ENCODE results near the gene TP63.
"Not testable (repeated sequence)": the region's sequence is repeated elsewhere in the genome, so short reads cannot be mapped to it uniquely, and the experiment has no call there.

TP63 gene

DNA sequence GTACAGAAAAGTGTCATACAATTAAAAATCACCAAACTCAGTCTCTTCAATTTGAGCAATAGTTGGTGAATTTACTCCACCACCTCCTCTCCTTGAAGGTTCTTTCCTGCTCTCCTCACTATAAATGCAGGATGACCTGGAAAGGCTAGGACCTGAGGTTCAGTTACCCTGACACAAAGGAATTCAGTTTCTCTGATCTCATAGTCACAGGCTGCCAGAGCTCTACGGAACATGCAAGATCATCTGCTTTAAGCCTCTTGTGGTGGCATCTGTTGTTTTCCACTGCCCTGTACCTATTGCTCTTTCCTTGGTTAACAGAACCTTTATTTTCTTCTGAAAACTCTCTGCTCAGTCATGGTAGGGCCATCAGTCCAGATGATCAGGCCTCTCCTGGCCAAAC lies 4.9 kb upstream of the TP63 start:
- no peak for DNase-seq

GRCh38 chr3:189629803-189630455 lies 1.3 kb upstream of the TP63 start:
- no peak for DNase-seq

DNA sequence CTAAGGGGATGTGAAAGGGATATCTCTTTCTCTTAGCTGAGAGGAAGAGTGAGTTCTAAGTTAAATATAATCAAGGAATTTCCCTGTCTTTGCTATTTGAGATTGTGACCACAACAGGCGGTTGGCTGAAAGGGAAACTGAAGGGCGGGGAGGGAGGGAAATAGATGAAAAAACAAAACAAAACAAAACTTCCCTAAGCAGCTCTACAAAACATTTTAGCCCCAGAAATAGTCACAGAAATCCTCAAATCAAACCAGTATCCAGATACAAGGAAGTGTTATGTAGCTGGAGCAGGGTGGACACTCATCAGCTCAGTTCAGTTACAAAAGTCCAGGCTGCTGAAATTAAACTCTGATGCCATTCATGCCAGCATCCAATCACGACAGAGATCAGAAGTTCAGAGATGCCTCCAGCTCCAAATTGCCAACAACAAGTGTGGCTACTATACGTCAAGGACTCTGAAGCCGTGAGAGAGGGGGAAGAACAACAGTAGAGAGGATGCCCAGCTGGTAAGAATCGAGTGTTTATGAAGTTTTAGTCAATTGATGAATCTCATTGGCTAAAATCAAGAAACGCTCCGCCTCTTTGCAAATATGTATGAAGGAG lies 319 bp upstream of the TP63 start:
- DNase-seq = no peak

- DNase-seq = no peak
These were observed 220 bp downstream of the TP63 start for GRCh38 chr3:189631409-189631808.

DNA sequence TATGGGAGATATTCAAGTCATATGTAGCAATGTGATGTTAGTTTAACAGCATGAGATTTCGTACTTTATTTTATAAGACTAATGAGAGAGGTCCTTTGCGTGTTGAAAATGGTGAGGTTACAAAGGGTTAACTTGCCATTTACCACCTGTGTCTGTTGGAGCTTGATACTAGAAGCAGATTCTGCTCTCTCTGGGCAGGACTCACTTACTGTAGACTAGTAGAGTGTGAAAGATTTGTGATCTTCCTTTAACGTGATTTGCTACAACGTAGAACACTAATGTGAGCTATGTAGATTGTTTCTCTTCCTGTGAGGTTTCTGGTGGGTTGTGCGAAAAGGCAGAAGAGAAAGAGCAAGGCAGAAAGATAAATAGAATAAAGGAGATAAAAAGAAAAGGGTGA lies 1.1 kb downstream of the TP63 start:
- DNase-seq = no peak

- no peak for DNase-seq
These were observed 4.2 kb downstream of the TP63 start for GRCh38 chr3:189635339-189635738.

- no peak for DNase-seq
These were observed 4.9 kb downstream of the TP63 start for GRCh38 chr3:189636048-189636447.

- DNase-seq = no peak
These were observed 6.6 kb downstream of the TP63 start for GRCh38 chr3:189637750-189638149.

GRCh38 chr3:189638276-189639031 lies 7.3 kb downstream of the TP63 start:
- DNase-seq = no peak

GRCh38 chr3:189641776-189642175 lies 10.6 kb downstream of the TP63 start:
- DNase-seq = peak; percentile 31

DNA sequence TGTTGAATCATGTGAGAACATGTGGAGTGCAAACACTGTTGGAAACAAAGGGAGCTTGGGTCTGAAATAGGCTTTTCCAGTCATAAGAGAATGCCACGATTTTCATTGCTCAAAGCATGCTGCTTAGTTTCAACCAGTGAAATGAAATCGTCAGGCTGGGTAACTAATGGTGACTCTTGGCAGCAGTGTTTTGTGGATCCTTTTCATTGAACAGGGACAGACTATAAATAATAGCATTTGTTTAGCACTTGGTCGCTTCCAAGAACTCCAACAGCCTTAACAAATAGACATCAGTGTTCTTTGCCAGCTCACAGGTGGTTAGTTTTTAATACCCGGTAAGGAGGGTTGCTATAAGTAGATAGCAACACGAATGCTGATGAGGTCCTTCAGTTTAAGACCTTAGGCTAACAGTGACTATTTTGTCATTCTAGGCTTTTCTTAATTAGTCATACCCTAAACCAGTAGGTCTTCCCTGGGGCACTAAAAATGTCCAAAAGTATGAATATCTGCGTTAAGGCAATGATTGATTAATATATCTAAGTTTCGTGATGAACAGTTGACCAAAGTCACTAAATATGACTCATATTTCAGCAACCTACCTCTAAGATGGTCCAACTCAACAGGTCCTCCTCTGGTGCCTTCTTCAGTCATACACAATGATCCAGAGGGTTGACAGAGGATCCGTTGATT lies 15.8 kb downstream of the TP63 start:
- no peak for DNase-seq

GRCh38 chr3:189652042-189652441 lies 20.9 kb downstream of the TP63 start:
- no peak for DNase-seq

- DNase-seq = no peak
These were observed 24.4 kb downstream of the TP63 start for GRCh38 chr3:189655617-189656016.

GRCh38 chr3:189659571-189659970 lies 28.4 kb downstream of the TP63 start:
- no peak for DNase-seq

GRCh38 chr3:189664311-189664710 lies 33.1 kb downstream of the TP63 start:
- DNase-seq = no peak

DNA sequence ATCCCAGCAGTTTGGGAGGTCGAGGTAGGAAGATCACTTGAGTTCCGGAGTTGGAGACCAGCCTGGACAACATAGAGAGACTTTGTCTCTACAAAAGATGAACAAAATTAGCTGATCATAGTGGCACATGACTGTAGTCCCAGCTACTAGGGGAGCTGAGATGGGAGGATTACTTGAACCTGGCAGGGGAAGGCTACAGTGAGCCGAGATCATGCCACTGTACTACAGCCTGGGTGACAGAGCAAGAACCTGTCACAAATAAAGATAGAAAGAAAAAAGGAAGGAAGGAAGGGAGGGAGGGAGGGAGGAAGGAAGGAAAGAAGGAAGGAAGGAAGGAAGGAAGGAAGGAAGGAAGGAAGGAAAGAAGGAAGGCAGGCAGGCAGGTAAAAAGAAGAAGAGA lies 41.2 kb downstream of the TP63 start:
- DNase-seq = not testable (repeated sequence)

DNA sequence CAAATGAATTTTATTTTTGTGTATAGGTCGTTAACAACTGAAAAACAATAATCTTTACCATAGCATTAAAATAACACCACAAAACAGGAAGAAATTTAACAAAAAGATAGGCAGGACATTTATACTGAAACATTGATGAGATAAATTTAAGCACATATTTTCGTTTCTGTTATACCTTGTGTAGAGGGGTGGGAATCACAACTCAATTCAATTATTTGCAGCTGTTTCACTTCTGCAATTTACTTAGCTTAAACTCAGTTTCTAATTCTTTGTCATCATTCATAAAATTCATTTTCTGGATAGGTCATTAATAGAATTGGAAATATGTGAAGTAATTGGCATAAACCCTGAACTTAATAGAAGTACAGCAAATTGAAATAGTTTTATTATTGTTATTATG lies 42.3 kb downstream of the TP63 start:
- no peak for DNase-seq

- no peak for DNase-seq
These were observed 43.2 kb downstream of the TP63 start for GRCh38 chr3:189674249-189674913.

DNA sequence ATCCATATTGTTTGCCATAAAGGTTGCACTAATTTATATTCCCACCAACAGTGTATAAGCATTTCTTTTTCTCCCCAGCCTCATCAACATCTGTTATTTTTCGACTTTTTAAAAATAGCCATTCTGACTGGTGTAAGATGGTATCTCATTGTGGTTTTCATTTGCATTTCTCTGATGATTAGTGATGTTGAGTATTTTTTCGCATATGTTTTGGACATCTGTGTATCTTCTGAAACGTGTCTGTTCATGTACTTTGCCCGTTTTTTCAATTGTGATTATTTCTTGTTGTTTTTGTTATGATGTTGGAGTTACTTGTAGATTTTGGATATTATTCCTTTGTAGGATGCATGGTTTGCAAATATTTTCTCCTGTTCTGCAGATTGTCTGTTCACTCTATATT lies 46.5 kb downstream of the TP63 start:
- no peak for DNase-seq

DNA sequence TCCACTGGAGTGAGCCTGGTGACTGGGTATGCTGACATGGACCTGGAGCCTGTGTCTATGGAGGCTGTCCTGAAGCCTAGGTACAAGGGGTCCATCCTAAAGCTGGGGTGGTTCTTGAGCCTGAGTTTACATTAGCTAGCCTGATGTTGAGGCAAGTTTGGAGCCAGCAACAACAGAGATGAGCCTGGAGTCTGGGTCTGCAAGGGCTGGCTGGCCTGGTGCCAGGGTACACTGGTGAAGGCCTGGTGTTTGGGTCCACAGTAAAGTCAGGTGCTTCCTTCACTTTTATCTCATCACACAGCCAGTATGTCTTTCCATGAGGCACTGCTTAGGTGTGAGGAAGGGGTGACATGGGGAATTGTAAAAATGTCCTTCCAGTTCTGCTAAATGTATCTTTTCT lies 49.5 kb downstream of the TP63 start:
- no peak for DNase-seq

- DNase-seq = peak; percentile 94
These were observed 52.5 kb downstream of the TP63 start for GRCh38 chr3:189683546-189684255.

GRCh38 chr3:189684317-189684716 lies 53.1 kb downstream of the TP63 start:
- DNase-seq = peak; percentile 30

All from NCI-H510A treated with DMSO at 0.1 percent for 48 hours (cell line).